GM12874 (cell line): ENCODE data around the gene WDR59.

Experiments
- CTCF ChIP-seq: IDR thresholded peaks from 2 replicates; pipeline ENCODE4 v1.5.1; 2011; ENCODE audit warnings: low read depth, mild to moderate bottlenecking, control low read depth, low read length, moderate library complexity; ENCODE audit not compliant: insufficient read depth

Gene WDR59

GRCh38 chr16:74984529-74985296, at the start of gene WDR59:
Gene WDR59, minus strand, starts transcription at chr16:74985123. Its CDS starts 106 bp downstream, at chr16:74985017.
- TF ChIP-seq CTCF: no peak

GRCh38 chr16:75032655-75033054, 47.7 kb upstream of the WDR59 start:
- TF ChIP-seq CTCF: no peak

- no peak for TF ChIP-seq CTCF
Measured at GRCh38 chr16:75029854-75030253, 44.9 kb upstream of the WDR59 start.

- TF ChIP-seq CTCF: no peak
Measured at GRCh38 chr16:75028544-75029135, 43.7 kb upstream of the WDR59 start.

DNA sequence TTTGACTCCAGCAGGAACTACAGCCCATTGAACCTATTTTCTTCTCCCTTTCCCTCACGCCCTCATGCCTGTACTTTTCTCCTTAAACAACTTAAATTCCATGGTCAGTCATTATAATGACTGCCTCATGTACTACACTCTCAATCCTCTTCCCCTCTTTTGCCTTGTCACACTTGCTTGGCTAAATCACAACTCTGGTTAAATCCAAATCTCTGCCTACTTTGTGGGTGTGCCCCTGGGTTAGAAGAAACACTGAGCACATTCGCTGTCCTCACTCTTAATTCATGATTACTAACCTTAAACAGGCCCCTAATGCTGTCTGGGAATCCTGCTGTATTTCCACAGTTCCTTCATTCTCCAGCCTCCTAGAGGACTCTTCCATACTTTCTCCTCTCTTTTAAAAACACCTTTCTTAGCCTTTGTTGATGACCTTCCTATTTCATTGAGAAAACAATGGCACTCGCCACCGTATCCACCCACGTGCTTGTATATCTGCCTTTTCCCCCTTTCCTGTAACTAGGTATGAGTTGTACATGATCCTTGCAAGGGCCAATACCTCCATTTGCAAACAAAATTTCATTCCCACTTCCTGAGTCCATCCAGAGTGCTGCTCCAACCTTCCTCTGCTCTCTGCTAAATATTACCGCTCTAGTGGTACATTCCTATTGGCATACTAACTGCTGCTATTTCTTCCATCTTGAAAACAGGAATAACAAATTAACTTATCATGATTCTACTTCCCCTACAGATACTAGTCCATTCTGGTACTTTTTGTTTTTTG, 42.8 kb upstream of the WDR59 start:
- TF ChIP-seq CTCF: no peak

DNA sequence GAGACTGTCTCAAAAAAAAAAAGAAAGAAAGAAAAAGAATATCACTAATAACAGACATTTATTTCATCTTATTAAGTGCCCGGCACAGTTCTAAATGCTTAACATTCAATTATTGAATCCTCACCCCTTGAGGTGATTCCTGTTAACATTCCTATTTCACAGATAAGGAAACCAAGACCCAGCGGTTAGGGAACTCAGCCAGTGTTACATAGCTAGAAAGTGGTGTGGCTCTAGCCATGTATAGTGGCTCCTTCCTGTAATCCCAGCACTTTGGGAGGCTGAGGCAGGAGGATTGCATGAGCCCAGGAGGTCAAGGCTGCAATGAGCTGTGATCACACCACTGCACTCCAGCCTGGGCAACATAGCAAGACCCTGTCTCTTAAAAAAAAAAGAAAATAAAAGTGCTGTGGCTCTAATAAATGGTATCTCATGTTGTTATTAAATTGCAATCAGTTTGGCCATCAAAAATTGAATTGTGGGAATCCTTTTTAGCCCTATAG, 42.0 kb upstream of the WDR59 start:
- no peak for TF ChIP-seq CTCF

DNA sequence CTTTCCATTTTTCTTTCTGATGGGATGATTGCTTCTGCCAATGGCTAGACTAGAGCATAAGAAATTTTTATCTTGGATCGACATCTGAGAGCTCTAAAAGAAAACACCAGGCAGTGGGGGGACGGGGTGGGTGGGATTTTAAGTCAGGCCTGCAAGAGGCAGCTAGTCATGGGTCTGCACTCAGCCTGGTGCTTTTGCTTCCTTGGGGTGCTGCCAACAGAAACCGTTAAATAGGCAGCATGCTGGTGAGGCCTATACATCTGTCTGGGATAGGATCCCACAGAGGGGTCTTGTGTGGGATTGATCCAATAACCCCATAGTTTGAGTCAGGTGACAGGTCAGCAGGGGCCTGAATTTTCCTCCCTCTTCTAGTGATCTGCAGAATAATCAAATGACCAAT, 40.8 kb upstream of the WDR59 start:
- no peak for TF ChIP-seq CTCF
